Measurements from ENCODE around the gene PCSK9. TPM values are rescaled to one million over a fixed set of nuclear protein-coding genes. Genes with fewer than 3 reads are reported as not detected.

PCSK9 gene
- total and polyA plus RNA-seq, 2 of the 13 experiments (the other 11 are each of a cell fraction or from before 2014, with no cell fraction given), result 33.3 to 80.5 TPM

DNA sequence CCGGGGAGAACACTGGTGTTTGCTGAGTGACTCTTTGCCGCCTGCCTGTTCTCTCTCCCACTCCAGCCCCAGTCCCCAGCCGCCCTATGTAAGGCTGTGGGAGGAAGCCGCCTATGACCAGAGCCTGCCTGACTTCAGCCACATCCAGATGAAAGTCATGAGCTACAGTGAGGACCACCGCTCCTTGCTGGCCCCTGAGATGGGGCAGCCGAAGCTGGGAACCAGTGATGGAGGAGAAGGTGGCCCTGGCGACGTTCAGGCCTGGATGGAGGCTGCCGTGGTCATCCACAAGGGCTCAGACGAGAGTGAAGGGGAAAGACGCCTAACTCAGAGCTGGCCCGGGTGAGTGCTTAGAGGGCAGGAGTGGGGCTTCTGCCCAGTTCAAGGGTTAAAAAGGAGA, 32.4 kb upstream of the PCSK9 start:
- in situ Hi-C loops (cut with HindIII; ENCODE audit: extremely low pct_ligation_motif_present, low pct_unique_long_range_greater_than_20kb), result no loop called here
- peaks cover 3 to 5% of the 10 kb centered on the region in 2 experiments; a peak in 3 of 5 replicates for H3K27me3 ChIP-seq (ENCODE audit: control insufficient read depth in 1 of 2, insufficient read depth in 2 of 2, low read length in 2 of 2)
- FAIRE-seq, result no peak
- no peaks in the 10 kb centered on the region for H3K9me3 ChIP-seq (ENCODE audit: low read length)
- DNase-seq (ENCODE audit: low spot score), result no peak
- WGBS (ENCODE audit: low lambda C conversion rate), result 45% methylated on average over 12 of the region's 12 CpGs
- no peak for ATAC-seq
- H3K4me2 ChIP-seq (ENCODE audit: low read depth, low read length), result no peak overlapping the region
- H3K9ac ChIP-seq (ENCODE audit: insufficient read depth, low read depth, low read length), result no peak overlapping the region
- no peaks in the 10 kb centered on the region for H3K79me2 ChIP-seq (ENCODE audit: insufficient read depth, low read length)
- H3K4me3 ChIP-seq (replicated peaks in 1 of 3; ENCODE audit: insufficient read depth in 1 of 3, low read depth in 2 of 3, low read length in 3 of 3), result no peak overlapping the region
- no peaks in the 10 kb centered on the region for H4K20me1 ChIP-seq (ENCODE audit: insufficient read depth, low read length)
- intact Hi-C loops (cut with micrococcal nuclease; ENCODE audit: unreplicated experiment), result no loop called here
- no peak overlapping the region for H2AFZ ChIP-seq (ENCODE audit: low read length)
- TF ChIP-seq, protein P1, sequence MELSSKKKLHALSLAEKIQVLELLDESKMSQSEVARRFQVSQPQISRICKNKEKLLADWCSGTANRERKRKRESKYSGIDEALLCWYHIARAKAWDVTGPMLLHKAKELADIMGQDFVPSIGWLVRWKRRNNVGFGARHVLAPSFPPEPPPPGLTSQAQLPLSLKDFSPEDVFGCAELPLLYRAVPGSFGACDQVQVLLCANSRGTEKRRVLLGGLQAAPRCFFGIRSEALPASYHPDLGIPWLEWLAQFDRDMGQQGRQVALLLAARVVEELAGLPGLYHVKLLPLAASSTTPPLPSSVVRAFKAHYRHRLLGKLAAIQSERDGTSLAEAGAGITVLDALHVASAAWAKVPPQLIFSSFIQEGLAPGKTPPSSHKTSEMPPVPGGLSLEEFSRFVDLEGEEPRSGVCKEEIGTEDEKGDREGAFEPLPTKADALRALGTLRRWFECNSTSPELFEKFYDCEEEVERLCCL (CRISPR knock-in tag; IDR thresholded peaks at IDR 0.05; ENCODE audit: borderline replicate concordance), result no peak
- TF ChIP-seq CCAR2 (optimal IDR thresholded peaks at IDR 0.05; ENCODE audit: low read depth, low read length), result no peak
- TF ChIP-seq, protein P2, sequence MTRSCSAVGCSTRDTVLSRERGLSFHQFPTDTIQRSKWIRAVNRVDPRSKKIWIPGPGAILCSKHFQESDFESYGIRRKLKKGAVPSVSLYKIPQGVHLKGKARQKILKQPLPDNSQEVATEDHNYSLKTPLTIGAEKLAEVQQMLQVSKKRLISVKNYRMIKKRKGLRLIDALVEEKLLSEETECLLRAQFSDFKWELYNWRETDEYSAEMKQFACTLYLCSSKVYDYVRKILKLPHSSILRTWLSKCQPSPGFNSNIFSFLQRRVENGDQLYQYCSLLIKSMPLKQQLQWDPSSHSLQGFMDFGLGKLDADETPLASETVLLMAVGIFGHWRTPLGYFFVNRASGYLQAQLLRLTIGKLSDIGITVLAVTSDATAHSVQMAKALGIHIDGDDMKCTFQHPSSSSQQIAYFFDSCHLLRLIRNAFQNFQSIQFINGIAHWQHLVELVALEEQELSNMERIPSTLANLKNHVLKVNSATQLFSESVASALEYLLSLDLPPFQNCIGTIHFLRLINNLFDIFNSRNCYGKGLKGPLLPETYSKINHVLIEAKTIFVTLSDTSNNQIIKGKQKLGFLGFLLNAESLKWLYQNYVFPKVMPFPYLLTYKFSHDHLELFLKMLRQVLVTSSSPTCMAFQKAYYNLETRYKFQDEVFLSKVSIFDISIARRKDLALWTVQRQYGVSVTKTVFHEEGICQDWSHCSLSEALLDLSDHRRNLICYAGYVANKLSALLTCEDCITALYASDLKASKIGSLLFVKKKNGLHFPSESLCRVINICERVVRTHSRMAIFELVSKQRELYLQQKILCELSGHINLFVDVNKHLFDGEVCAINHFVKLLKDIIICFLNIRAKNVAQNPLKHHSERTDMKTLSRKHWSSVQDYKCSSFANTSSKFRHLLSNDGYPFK (CRISPR knock-in tag; IDR thresholded peaks at IDR 0.05; ENCODE audit: borderline replicate concordance), result no peak
- no peak for TF ChIP-seq CENPT (CRISPR knock-in tag; IDR thresholded peaks at IDR 0.05; ENCODE audit: low read depth)
- TF ChIP-seq SCMH1 (CRISPR knock-in tag; IDR thresholded peaks at IDR 0.05; ENCODE audit: borderline replicate concordance), result no peak
- TF ChIP-seq PAX8 (CRISPR knock-in tag; IDR thresholded peaks at IDR 0.05; ENCODE audit: borderline replicate concordance), result no peak
- TF ChIP-seq ZNF292 (CRISPR knock-in tag; IDR thresholded peaks at IDR 0.05; ENCODE audit: borderline replicate concordance, low read depth), result no peak
- no peak for TF ChIP-seq ZNF230 (CRISPR knock-in tag; IDR thresholded peaks at IDR 0.05)
- TF ChIP-seq CAMTA2 (CRISPR knock-in tag; IDR thresholded peaks at IDR 0.05; ENCODE audit: borderline replicate concordance), result no peak
- TF ChIP-seq, protein P3, sequence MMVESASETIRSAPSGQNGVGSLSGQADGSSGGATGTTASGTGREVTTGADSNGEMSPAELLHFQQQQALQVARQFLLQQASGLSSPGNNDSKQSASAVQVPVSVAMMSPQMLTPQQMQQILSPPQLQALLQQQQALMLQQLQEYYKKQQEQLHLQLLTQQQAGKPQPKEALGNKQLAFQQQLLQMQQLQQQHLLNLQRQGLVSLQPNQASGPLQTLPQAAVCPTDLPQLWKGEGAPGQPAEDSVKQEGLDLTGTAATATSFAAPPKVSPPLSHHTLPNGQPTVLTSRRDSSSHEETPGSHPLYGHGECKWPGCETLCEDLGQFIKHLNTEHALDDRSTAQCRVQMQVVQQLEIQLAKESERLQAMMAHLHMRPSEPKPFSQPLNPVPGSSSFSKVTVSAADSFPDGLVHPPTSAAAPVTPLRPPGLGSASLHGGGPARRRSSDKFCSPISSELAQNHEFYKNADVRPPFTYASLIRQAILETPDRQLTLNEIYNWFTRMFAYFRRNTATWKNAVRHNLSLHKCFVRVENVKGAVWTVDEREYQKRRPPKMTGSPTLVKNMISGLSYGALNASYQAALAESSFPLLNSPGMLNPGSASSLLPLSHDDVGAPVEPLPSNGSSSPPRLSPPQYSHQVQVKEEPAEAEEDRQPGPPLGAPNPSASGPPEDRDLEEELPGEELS (CRISPR knock-in tag; IDR thresholded peaks at IDR 0.05), result no peak
- TF ChIP-seq, protein P4, sequence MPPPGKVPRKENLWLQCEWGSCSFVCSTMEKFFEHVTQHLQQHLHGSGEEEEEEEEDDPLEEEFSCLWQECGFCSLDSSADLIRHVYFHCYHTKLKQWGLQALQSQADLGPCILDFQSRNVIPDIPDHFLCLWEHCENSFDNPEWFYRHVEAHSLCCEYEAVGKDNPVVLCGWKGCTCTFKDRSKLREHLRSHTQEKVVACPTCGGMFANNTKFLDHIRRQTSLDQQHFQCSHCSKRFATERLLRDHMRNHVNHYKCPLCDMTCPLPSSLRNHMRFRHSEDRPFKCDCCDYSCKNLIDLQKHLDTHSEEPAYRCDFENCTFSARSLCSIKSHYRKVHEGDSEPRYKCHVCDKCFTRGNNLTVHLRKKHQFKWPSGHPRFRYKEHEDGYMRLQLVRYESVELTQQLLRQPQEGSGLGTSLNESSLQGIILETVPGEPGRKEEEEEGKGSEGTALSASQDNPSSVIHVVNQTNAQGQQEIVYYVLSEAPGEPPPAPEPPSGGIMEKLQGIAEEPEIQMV (CRISPR knock-in tag; IDR thresholded peaks at IDR 0.05; ENCODE audit: low read depth), result no peak
- TF ChIP-seq RBM22 (optimal IDR thresholded peaks at IDR 0.05; ENCODE audit: low read length), result no peak
- ChIA-PET CTCF (ENCODE audit: low intra/inter-chr PET ratio, low total read pairs) (no interaction called here), POLR2A (no interaction called here)
- BruUV-seq (replicated peaks), result no TSS peak
- H3K27ac ChIP-seq (ENCODE audit: extremely low read length, insufficient read depth, low read length), result no peak overlapping the region
- H3K36me3 ChIP-seq (replicated peaks in 1 of 2; ENCODE audit: control insufficient read depth in 1 of 2, insufficient read depth in 2 of 2, low read length in 2 of 2), result no peaks in the 10 kb centered on the region
- H3K4me1 ChIP-seq (ENCODE audit: insufficient read depth, low read length), result peaks cover 7% of the 10 kb centered on the region; the same call in 1 of the 2 replicates
